Activated CD4-positive, CD25-positive, alpha-beta regulatory T cell treated with anti-CD3 and anti-CD28 coated beads, Interleukin-2, amount 50 U/mL, for 72 hours (primary cell): ENCODE measurements around the gene CLIC5.

Experiments
- DNase-seq: peaks from one replicate; pipeline ENCODE4 v3.0.0; 2021

The CLIC5 gene

GRCh38 chr6:46032110-46032998, 16.7 kb upstream of the CLIC5 start:
- DNase-seq: no peak

DNA sequence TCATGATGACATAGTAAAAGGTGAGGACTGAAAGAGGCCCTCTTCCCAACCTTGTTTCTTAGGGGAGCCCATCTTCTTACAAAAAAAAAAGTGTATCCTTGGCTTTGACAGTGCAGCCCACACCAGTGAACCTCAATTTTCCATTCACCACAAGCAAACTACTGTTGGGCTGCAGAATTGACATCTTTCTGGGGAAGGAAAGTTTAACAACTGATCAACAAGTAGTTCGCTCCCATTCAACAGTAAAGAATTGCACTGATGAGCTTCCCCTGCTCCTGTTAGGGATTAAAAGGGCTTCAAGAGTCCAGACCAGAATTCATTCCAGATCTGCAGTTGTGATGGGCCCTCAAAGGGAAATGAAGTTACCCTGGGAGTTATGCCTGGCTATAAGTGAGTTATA, 13.9 kb upstream of the CLIC5 start:
- DNase-seq: no peak

GRCh38 chr6:46026307-46026706, 10.6 kb upstream of the CLIC5 start:
- DNase-seq: no peak

GRCh38 chr6:46025573-46025972, 9.9 kb upstream of the CLIC5 start:
- no peak for DNase-seq

DNA sequence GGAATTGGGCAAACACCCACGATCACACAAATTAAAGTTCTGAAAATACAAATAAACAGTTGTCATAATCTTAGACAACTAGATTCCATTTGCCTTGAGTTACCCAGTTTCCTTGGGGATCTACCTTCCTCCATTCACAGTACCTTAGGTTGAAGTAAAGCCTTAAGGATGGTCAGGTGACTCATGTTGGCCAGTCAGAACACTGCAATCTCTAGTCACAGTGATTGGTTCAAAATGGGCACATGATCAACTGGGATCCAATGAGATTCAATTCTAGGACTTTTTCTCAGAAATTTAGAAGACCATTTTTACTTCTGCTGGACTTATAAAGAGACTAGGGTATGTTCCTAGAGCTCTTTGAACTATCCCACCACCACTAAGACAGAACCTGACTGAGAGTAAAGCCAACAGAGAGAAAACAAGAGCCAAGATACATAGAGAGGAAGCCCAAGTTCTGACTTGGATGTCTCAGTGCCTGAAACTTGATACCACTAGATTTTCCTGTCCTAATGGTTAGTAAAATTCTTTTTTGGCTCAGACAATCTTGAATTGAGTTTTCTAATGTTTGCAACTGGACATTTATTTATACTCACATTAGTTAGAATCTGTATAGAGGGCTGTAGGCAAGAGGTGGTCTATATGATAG, 8.6 kb upstream of the CLIC5 start:
- no peak for DNase-seq

DNA sequence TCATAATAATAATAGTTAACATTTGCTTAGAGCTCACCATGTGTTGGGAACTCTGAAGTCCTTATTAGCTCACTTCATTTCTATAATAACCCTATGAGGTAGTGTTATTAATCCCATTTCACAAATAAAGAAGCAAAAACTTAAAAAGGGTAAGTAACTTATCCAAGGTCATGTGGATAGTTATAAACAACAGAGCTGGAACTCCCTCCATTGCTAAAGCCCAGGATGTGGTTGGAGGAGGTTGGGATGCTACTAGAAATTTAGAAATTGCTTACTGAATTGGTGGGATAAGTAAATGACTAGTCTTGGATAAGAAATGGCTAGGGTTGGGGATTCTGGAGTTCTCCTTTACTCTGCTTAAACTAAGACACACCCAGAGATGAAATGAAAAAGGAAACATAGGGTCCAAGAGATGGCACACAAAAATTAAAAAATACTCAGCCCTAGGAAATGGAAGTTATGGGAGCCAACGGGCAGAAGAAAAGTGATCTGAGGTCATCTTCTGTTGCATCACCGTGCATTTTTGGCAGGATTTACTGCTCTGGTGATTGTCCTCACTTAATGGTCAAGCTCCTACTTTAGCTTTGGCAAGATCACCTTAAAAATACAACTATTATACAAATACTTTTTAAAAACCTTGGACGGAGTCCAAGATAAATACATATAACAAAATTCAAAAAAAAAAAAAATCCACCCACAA, 7.7 kb upstream of the CLIC5 start:
- DNase-seq: no peak

GRCh38 chr6:46022106-46022948, 6.7 kb upstream of the CLIC5 start:
- no peak for DNase-seq

GRCh38 chr6:46017726-46018125, 2.1 kb upstream of the CLIC5 start:
- no peak for DNase-seq

DNA sequence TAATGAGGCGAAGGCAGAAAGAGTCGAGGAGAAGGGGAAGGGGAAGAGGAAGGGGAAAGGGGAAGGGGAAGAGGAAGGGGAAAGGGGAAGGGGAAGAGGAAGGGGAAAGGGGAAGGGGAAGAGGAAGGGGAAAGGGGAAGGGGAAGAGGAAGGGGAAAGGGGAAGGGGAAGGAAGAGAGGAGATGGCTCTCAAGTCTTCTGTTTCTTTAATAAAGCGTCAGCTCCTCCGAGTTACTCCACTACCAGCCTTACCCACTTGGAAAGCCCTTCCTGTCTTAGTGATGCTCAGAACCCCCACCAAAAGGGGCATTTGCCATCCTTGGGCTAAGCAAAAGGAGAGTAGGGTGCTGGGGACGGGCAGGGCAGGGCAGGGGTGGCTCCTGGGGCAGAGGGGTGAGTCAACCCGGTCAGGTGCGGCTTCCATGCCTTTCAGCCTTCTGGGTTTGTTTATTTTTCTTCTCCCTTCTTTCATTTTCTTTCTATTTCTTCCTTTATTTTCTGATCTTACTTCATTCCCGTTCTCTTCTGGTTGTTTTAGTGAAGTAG, 476 bp upstream of the CLIC5 start:
- no peak for DNase-seq

GRCh38 chr6:46014511-46015118, 1.0 kb downstream of the CLIC5 start:
- peak; percentile 44 for DNase-seq

GRCh38 chr6:46014046-46014445, 1.6 kb downstream of the CLIC5 start:
- DNase-seq: no peak

DNA sequence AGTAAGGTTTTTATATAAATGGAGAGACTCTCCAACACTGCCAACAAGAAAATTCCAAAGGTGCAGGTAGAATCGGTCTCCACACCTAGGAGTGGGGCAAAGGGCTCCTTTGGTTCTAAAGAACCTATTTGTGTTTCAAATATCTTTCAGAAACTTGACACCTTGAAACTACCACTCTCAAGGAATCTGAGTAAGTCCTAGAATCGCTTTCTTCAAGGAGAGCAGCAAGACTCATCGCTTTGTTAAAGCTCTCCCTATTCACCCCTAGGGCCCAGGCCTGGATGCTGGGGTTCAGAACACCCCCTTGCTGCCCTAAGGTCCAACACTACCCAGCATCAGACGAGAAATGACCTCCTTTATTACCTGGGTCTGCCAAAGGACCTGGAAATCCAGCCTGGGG, 2.0 kb downstream of the CLIC5 start:
- no peak for DNase-seq

- DNase-seq: no peak
These were observed 2.8 kb downstream of the CLIC5 start for GRCh38 chr6:46012834-46013233.

GRCh38 chr6:46011188-46012085, 4.2 kb downstream of the CLIC5 start:
- DNase-seq: peak; percentile 43

- no peak for DNase-seq
These were observed 4.9 kb downstream of the CLIC5 start for GRCh38 chr6:46010771-46011170.

DNA sequence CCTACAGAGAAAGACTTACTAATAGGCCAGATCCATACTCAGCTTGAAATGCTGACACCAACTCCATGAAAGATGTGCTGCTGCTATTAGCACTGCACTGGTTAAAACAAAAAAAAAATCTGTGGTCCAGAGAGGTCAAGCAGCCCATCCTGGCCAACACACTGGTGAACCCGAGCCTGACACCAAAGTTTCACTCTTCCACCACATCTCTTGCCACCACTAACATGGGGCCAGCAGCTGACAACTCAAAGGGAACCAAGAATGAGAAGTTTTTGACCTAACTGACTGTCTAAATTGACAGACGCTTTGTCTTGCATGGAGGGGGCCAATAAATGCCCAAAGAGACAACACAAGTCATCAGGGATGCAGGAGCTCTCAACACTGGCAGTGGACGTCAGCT, 5.4 kb downstream of the CLIC5 start:
- no peak for DNase-seq

DNA sequence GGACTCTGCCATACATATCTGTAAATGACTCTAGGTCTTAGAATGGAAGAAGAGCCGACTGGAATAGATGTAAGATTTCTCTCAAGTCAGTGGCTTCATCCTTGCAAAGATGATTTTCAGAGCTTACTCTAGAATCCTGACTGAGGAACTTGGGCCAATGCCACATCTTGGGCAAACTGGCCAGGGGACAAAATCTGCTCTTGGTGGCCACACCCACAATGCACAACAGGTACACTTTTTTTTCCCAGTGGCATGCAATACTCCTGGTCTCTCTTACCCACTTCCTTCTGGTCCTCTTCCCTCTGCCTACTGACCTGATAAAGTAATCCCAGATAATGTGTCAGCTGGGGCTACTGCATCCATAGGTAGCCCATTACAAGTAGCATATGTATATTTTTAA, 13.4 kb downstream of the CLIC5 start:
- DNase-seq: no peak

DNA sequence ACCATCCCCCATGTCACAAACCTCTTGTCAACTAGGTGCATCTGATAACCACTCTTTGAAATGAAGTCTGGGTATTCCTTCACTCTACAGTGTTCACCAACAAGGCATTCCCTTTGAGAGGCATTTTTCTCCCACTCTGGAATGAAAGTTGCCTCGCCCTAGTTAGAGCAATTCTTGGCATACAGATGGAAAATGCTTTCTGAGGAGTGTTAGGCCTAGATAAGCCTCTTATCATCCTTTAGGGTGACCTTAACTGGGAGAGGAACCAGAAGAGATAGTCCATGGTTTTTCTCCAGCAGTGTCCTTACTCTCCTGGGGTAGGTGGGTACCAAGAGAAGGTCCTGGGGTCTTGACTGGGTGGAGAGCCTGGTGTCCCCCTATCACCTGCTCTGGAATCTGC, 14.8 kb downstream of the CLIC5 start:
- DNase-seq: no peak

DNA sequence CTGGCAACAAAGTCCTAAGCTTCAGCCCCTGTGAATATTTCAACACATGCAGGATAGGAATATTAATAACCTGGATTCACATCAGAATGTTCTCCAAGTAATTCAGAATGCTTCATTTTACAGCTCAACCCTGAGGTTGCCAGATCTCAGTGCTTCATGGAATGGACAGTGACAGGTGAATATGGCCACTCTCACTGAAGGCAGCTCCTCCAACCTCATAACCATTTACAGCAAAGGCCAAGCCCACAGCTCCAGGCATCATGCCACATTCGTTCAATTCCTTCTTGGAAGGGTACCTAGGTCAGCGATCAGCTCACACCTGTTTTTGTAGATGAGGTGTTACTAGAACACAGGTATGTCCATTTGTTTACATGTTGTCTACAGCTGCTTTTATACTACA, 17.1 kb downstream of the CLIC5 start:
- no peak for DNase-seq

- DNase-seq: no peak
These were observed 17.7 kb downstream of the CLIC5 start for GRCh38 chr6:45997875-45998506.

GRCh38 chr6:45991189-45991588, 24.5 kb downstream of the CLIC5 start:
- DNase-seq: no peak
